MCF 10A (cell line): ENCODE data around the gene U2AF2. TPM values are rescaled to one million over a fixed set of nuclear protein-coding genes. Genes with fewer than 3 reads are reported as not detected.
A peak's percentile ranks its signal among the peaks of the same experiment; 100 is the strongest.

Experiments used
- BruUV-seq: library from RNA; stranded (reverse); fragments of 400-500 nt; replicated peaks from 2 replicates; lab custom pipeline; 2021; lab: Mats Ljungman, UMichigan
- CTCF ChIA-PET: fragments of 300-600 bp; sonication (Branson Sonifier 250); formaldehyde crosslinking; extraction: SDS; loops from one replicate; lab custom pipeline; 2021; ENCODE audit warnings: antibody characterized with exemption, inconsistent platforms; lab: Yijun Ruan, JAX
- POLR2A ChIA-PET: fragments of 300-600, 350-650 bp; sonication (Branson Sonifier 250); formaldehyde crosslinking; extraction: SDS; loops from one replicate; lab custom pipeline; 2020; ENCODE audit warnings: antibody characterized with exemption, inconsistent platforms; lab: Yijun Ruan, JAX
- DNase-seq: peaks from one replicate; pipeline ENCODE4 v3.0.0-alpha.2; 2018; ENCODE audit not compliant: unreplicated experiment
- H3K27ac Mint-ChIP-seq: one replicate; pipeline ENCODE4 v1.8.0; 2022; ENCODE audit warnings: mild to moderate bottlenecking, low read depth, mixed read lengths; ENCODE audit not compliant: unreplicated experiment
- H3K27me3 Mint-ChIP-seq: one replicate; pipeline ENCODE4 v1.8.0; 2022; ENCODE audit warnings: mixed read lengths; ENCODE audit not compliant: insufficient read depth, unreplicated experiment
- H3K36me3 Mint-ChIP-seq: one replicate; pipeline ENCODE4 v1.8.0; 2022; ENCODE audit warnings: mild to moderate bottlenecking, moderate library complexity, mixed read lengths; ENCODE audit not compliant: insufficient read depth, unreplicated experiment
- H3K4me1 Mint-ChIP-seq: one replicate; pipeline ENCODE4 v1.8.0; 2022; ENCODE audit warnings: mixed read lengths; ENCODE audit not compliant: insufficient read depth, unreplicated experiment
- H3K4me3 Mint-ChIP-seq: one replicate; pipeline ENCODE4 v1.8.0; 2022; ENCODE audit warnings: mild to moderate bottlenecking, moderate library complexity, mixed read lengths; ENCODE audit not compliant: unreplicated experiment
- H3K9me3 Mint-ChIP-seq: one replicate; pipeline ENCODE4 v1.8.0; 2022; ENCODE audit warnings: mixed read lengths; ENCODE audit not compliant: unreplicated experiment
- intact Hi-C: fragments of 100-400 bp; cut with micrococcal nuclease; formaldehyde crosslinking; loops from 2 replicates; pipeline ENCODE4 v1.14.1; 2022
- total RNA-seq: library from RNA; stranded (reverse); gene quantifications from 2 replicates; pipeline ENCODE4 v1.2.3, GENCODE V29; 2022
- TF ChIP-seq, protein P1 (sequence below): fragments of 200-600 bp; IDR thresholded peaks from one replicate; pipeline ENCODE4 v1.8.0; 2022; ENCODE audit warnings: antibody characterized with exemption, mild to moderate bottlenecking; ENCODE audit not compliant: unreplicated experiment

U2AF2 gene
- total RNA-seq, 1 experiment from 2014 or later = 280 TPM

DNA sequence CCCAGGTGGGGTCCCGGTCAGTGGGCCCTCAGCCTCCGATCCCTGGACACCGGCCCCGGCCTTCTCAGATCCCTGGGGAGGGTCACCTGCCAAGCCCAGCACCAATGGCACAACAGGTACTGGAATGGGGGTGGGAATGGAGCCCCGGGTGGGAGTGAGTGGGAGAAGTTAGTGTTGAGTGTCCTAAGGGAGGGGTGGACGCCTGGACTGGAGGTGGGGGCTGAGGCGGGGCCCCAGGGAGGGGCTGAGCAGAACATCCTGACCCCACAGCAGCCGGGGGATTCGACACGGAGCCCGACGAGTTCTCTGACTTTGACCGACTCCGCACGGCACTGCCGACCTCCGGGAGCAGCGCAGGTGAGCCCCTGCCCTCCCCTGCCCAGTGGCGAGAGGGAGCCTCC lies 37.8 kb downstream of the U2AF2 start:
- ChIA-PET CTCF (interaction anchor here (0.9 kb wide), 1 partner anchor 10 kb away, joined by 3 read pairs; no protein-coding TSS in a partner anchor), POLR2A (no interaction called here)
- no peaks in the 10 kb centered on the region for H3K9me3 Mint-ChIP-seq
- no peak for DNase-seq
- H3K4me3 Mint-ChIP-seq = no peak overlapping the region
- H3K27ac Mint-ChIP-seq = no peak overlapping the region
- H3K36me3 Mint-ChIP-seq = peaks cover 56% of the 10 kb centered on the region
- TF ChIP-seq, protein P1, sequence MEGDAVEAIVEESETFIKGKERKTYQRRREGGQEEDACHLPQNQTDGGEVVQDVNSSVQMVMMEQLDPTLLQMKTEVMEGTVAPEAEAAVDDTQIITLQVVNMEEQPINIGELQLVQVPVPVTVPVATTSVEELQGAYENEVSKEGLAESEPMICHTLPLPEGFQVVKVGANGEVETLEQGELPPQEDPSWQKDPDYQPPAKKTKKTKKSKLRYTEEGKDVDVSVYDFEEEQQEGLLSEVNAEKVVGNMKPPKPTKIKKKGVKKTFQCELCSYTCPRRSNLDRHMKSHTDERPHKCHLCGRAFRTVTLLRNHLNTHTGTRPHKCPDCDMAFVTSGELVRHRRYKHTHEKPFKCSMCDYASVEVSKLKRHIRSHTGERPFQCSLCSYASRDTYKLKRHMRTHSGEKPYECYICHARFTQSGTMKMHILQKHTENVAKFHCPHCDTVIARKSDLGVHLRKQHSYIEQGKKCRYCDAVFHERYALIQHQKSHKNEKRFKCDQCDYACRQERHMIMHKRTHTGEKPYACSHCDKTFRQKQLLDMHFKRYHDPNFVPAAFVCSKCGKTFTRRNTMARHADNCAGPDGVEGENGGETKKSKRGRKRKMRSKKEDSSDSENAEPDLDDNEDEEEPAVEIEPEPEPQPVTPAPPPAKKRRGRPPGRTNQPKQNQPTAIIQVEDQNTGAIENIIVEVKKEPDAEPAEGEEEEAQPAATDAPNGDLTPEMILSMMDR = no peak
- intact Hi-C loops = no loop called here
- H3K27me3 Mint-ChIP-seq = no peaks in the 10 kb centered on the region
- BruUV-seq = no TSS peak
- H3K4me1 Mint-ChIP-seq = no peaks in the 10 kb centered on the region

DNA sequence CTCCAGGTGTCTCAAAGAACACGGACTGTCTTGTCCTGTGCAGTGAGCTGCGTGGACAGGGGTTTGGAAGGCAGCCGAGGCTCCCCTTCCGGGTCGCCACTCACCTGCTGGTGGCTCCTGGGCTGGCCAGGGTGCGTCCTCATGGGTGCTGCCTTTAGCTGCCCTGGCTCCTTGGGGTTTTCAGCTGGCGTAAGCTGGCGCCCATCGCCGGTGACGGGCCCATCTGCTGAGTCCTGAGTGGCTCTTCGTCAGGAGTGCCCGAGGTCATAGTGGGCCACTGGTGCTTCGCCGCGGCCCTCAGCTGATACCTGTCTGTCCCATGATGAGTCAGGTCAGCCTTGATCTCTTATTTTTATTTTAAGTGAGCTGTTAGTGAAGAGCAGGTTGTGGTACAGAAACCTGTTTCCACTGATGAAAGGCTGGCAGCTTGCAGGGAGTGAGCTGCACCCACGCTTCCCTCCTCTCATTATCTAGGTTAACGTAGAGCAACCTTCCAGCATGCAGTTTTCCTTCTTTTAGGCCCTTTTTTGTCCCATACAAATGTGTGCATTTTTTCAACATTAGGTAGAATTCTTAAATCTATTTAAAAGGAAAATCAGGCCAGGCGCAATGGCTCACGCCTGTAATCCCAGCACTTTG lies 38.6 kb downstream of the U2AF2 start:
- Mint-ChIP-seq H3K4me3 (no peak overlapping the region), H3K27ac (no peak overlapping the region), H3K4me1 (no peaks in the 10 kb centered on the region), H3K36me3 (peaks cover 64% of the 10 kb centered on the region), H3K9me3 (no peaks in the 10 kb centered on the region), H3K27me3 (no peaks in the 10 kb centered on the region)
- TF ChIP-seq, protein P1 = no peak
- no peak for DNase-seq
- POLR2A ChIA-PET = no interaction called here
- intact Hi-C loops = no loop called here
- no TSS peak for BruUV-seq
- CTCF ChIA-PET = interaction anchor here (1.1 kb wide), 1 partner anchor 40 kb away, joined by 3 read pairs; no protein-coding TSS in a partner anchor

DNA sequence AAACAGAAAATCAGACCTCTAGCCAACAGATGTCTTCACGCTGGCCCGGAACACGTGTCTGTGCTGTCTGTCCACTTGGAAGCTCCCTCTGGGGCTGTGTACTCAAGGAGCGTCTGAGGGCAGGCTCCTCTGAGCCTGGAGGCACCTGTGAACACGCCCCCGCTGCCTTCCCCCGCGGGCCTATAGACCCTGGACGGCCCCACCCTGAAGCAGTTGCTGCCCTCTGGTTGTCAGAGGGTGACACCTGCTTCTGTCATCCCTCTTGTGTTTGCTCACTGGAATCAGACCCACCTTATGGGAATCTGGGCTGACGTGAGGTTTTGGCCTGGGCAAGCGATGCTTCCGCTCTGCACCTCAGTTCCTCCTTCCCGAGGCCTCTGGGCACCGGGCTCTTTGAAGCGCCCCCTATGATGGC lies 39.4 kb downstream of the U2AF2 start:
- H3K27me3 Mint-ChIP-seq = no peaks in the 10 kb centered on the region
- POLR2A ChIA-PET = no interaction called here
- CTCF ChIA-PET = interaction anchor here (0.6 to 1.1 kb wide), 2 partner anchors 10 to 41 kb away, joined by 3 to 5 read pairs; no protein-coding TSS in a partner anchor
- no peak overlapping the region for H3K4me3 Mint-ChIP-seq
- TF ChIP-seq, protein P1 = no peak
- no peak overlapping the region for H3K27ac Mint-ChIP-seq
- H3K36me3 Mint-ChIP-seq = peaks cover 69% of the 10 kb centered on the region
- DNase-seq = no peak
- no TSS peak for BruUV-seq
- H3K4me1 Mint-ChIP-seq = no peaks in the 10 kb centered on the region
- intact Hi-C loops = no loop called here
- H3K9me3 Mint-ChIP-seq = no peaks in the 10 kb centered on the region

DNA sequence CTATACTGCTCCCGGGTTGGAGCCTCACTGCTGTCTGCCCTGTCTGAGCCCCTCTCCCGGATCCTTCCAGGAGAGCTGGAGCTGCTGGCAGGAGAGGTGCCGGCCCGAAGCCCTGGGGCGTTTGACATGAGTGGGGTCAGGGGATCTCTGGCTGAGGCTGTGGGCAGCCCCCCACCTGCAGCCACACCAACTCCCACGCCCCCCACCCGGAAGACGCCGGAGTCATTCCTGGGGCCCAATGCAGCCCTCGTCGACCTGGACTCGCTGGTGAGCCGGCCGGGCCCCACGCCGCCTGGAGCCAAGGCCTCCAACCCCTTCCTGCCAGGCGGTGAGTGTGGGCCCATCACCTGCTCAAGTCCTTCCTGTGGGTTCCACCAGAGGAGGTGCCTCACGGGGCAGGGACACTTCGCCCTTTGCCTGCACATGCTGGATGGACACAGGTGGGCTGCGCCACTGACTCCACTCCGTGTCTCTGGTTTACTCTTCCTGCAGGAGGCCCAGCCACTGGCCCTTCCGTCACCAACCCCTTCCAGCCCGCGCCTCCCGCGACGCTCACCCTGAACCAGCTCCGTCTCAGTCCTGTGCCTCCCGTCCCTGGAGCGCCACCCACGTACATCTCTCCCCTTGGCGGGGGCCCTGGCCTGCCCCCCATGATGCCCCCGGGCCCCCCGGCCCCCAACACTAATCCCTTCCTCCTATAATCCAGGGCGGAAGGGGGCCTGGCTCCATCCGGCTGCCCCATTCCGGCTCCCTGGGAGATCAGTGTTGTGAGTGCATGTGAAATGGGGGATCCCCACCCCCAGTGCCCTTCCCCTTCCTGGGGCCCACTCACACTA lies 40.0 kb downstream of the U2AF2 start:
- ChIA-PET CTCF (interaction anchor here (0.6 kb wide), 1 partner anchor 10 kb away, joined by 5 read pairs; no protein-coding TSS in a partner anchor), POLR2A (no interaction called here)
- BruUV-seq = TSS peak; percentile 70
- Mint-ChIP-seq H3K27me3 (no peaks in the 10 kb centered on the region), H3K4me3 (no peak overlapping the region), H3K4me1 (no peaks in the 10 kb centered on the region), H3K9me3 (no peaks in the 10 kb centered on the region), H3K36me3 (peaks cover 67% of the 10 kb centered on the region), H3K27ac (no peak overlapping the region)
- DNase-seq = no peak
- intact Hi-C loops = no loop called here
- TF ChIP-seq, protein P1 = no peak
